IMR-90 (cell line): ENCODE results near the gene PTCH2. TPM values are rescaled to one million over a fixed set of nuclear protein-coding genes. Genes with fewer than 3 reads are reported as not detected.
"Not testable (repeated sequence)": the region's sequence is repeated elsewhere in the genome, so short reads cannot be mapped to it uniquely, and the experiment has no call there.

ENCODE experiments used
- ATAC-seq: fragments of 200-7000 bp; cut with Tn5 transposase; 2 replicates; pipeline ENCODE4 v1.9.1; 2020; ENCODE audit warnings: low read depth, mild to moderate bottlenecking, moderate library complexity
- BruUV-seq: library from RNA; stranded (reverse); fragments of 400-500 nt; replicated peaks from 2 replicates; lab custom pipeline; 2021; lab: Mats Ljungman, UMichigan
- CTCF ChIA-PET: fragments of 300-600 bp; formaldehyde crosslinking; extraction: SDS; loops from one replicate; lab custom pipeline; 2021; ENCODE audit warnings: antibody characterized with exemption; lab: Yijun Ruan, JAX
- POLR2A ChIA-PET: fragments of 300-600 bp; sonication (Branson Sonifier 250); formaldehyde crosslinking; loops from one replicate; lab custom pipeline; 2022; ENCODE audit warnings: antibody characterized with exemption; ENCODE audit not compliant: unreplicated experiment; lab: Charles Lee
- DNase-seq: peaks from one replicate; pipeline ENCODE4 v3.0.0; 2013
- H2AFZ ChIP-seq: replicated peaks from 2 replicates; pipeline ENCODE3; 2013; ENCODE audit warnings: low read length, mild to moderate bottlenecking; ENCODE audit not compliant: poor library complexity
- H2AK5ac ChIP-seq: 2 replicates; pipeline ENCODE4 v1.6.1; 2013; ENCODE audit warnings: low read depth, low read length, inconsistent platforms
- H2AK9ac ChIP-seq: replicated peaks from 2 replicates; pipeline ENCODE3; 2013; ENCODE audit warnings: mild to moderate bottlenecking, low read depth, low read length, moderate library complexity; ENCODE audit not compliant: poor library complexity
- H2BK120ac ChIP-seq: 2 replicates; pipeline ENCODE4 v1.6.1; 2013; ENCODE audit warnings: low read depth, low read length, inconsistent platforms
- H2BK15ac ChIP-seq: 3 replicates; pipeline ENCODE4 v1.6.1; 2013; ENCODE audit warnings: low read depth, low read length, inconsistent platforms
- H2BK20ac ChIP-seq: 2 replicates; pipeline ENCODE4 v1.6.1; 2013; ENCODE audit warnings: low read depth, mild to moderate bottlenecking, inconsistent platforms, low read length, moderate library complexity
- H2BK5ac ChIP-seq: 2 replicates; pipeline ENCODE4 v1.6.1; 2013; ENCODE audit warnings: mild to moderate bottlenecking, low read depth, low read length, inconsistent platforms; ENCODE audit not compliant: poor library complexity, severe bottlenecking
- H3K14ac ChIP-seq: replicated peaks from 2 replicates; pipeline ENCODE4 v1.6.1; 2013; ENCODE audit warnings: low read depth, low read length, inconsistent platforms
- H3K18ac ChIP-seq: 2 replicates; pipeline ENCODE4 v1.6.1; 2013; ENCODE audit warnings: low read depth, low read length, control low read depth
- H3K23ac ChIP-seq: 2 replicates; pipeline ENCODE4 v1.6.1; 2013; ENCODE audit warnings: low read depth, low read length, inconsistent platforms
- H3K27ac ChIP-seq: 2 replicates; pipeline ENCODE4 v1.5.1; 2013; ENCODE audit warnings: mild to moderate bottlenecking, control low read depth, low read length; ENCODE audit not compliant: insufficient read depth
- H3K27me3 ChIP-seq: 2 replicates; pipeline ENCODE4 v1.6.1; 2013; ENCODE audit warnings: low read length; ENCODE audit not compliant: control insufficient read depth, insufficient read depth
- H3K36me3 ChIP-seq: 2 replicates; pipeline ENCODE4 v1.6.1; 2013; ENCODE audit warnings: low read length, mixed read lengths; ENCODE audit not compliant: control insufficient read depth, insufficient read depth
- H3K4ac ChIP-seq: 2 replicates; pipeline ENCODE4 v1.6.1; 2013; ENCODE audit warnings: low read depth, low read length, inconsistent platforms
- H3K4me1 ChIP-seq: 2 replicates; pipeline ENCODE4 v1.6.1; 2013; ENCODE audit warnings: low read length, mixed read lengths; ENCODE audit not compliant: control insufficient read depth, insufficient read depth
- H3K4me2 ChIP-seq: 2 replicates; pipeline ENCODE4 v1.6.1; 2013; ENCODE audit warnings: low read depth, mild to moderate bottlenecking, control low read depth, low read length, moderate library complexity
- H3K4me3 ChIP-seq: 2 replicates; pipeline ENCODE4 v1.5.1; 2013; ENCODE audit warnings: low read depth, mild to moderate bottlenecking, control low read depth, low read length, moderate library complexity; ENCODE audit not compliant: insufficient read depth
- H3K56ac ChIP-seq: 2 replicates; pipeline ENCODE4 v1.6.1; 2013; ENCODE audit warnings: low read length, inconsistent platforms; ENCODE audit not compliant: insufficient read depth; ENCODE audit errors: extremely low read depth
- H3K79me1 ChIP-seq, 2 experiments: 2 replicates each; pipeline ENCODE4 v1.6.1; 2013; ENCODE audit warnings: low read length in 2 of 2, inconsistent platforms in 1 of 2, low read depth in 1 of 2
- H3K9ac ChIP-seq: 2 replicates; pipeline ENCODE4 v1.6.1; 2013; ENCODE audit warnings: low read depth, low read length, control low read depth
- H3K9me1 ChIP-seq: 2 replicates; pipeline ENCODE4 v1.6.1; 2013; ENCODE audit warnings: low read length, inconsistent platforms; ENCODE audit not compliant: insufficient read depth
- H3K9me3 ChIP-seq: 2 replicates; pipeline ENCODE4 v1.6.1; 2013; ENCODE audit warnings: low read length; ENCODE audit not compliant: control insufficient read depth, insufficient read depth
- H4K20me1 ChIP-seq: 2 replicates; pipeline ENCODE4 v1.6.1; 2013; ENCODE audit warnings: low read length, inconsistent platforms; ENCODE audit not compliant: insufficient read depth
- H4K5ac ChIP-seq: 2 replicates; pipeline ENCODE4 v1.6.1; 2013; ENCODE audit warnings: mild to moderate bottlenecking, low read depth, low read length, control low read depth
- H4K8ac ChIP-seq, 2 experiments: 2 replicates each; pipeline ENCODE4 v1.6.1; 2013; ENCODE audit warnings: low read depth in 2 of 2, low read length in 2 of 2, control low read depth in 1 of 2, inconsistent platforms in 1 of 2
- H4K91ac ChIP-seq: 2 replicates; pipeline ENCODE4 v1.6.1; 2013; ENCODE audit warnings: low read depth, low read length, inconsistent platforms; ENCODE audit not compliant: insufficient read depth
- BHLHE40 ChIP-seq: fragments of 150-350 bp; IDR thresholded peaks from 2 replicates; pipeline ENCODE4 v1.6.1; 2016; ENCODE audit warnings: mild to moderate bottlenecking, low read depth, low read length
- CEBPB ChIP-seq: IDR thresholded peaks from 2 replicates; pipeline ENCODE4 v1.6.1; 2012; ENCODE audit warnings: low read depth, low read length, improper control_type of control experiment
- CHD1 ChIP-seq: IDR thresholded peaks from 2 replicates; pipeline ENCODE4 v1.6.1; 2012; ENCODE audit warnings: low read depth, low read length, improper control_type of control experiment
- CTCF ChIP-seq: conservative IDR thresholded peaks from 2 replicates; pipeline ENCODE4 v1.5.1; 2012; ENCODE audit warnings: mild to moderate bottlenecking, low read depth, low read length, improper control_type of control experiment
- MXI1 ChIP-seq: IDR thresholded peaks from 2 replicates; pipeline ENCODE4 v1.6.1; 2012; ENCODE audit warnings: low read depth, mild to moderate bottlenecking, low read length, moderate library complexity, borderline replicate concordance
- WGBS, 2 experiments: methylation state at CpG; one replicate each; pipeline versions ENCODE4 v1.1.5 to v1.1.7; 2013; ENCODE audit warnings: missing lambda C conversion rate in 2 of 2; ENCODE audit not compliant: insufficient read length in 1 of 2; ENCODE audit errors: extremely low coverage in 2 of 2; 5-methylcytosine and 5-hydroxymethylcytosine counted together
- dilution Hi-C: fragments of 300-500 bp; cut with HindIII; formaldehyde crosslinking; loops from one replicate; pipeline ENCODE4 v1.14.3; 2018; ENCODE audit warnings: low sequenced_read_pairs; ENCODE audit not compliant: unreplicated experiment
- in situ Hi-C: fragments of 300-500 bp; cut with MboI; formaldehyde crosslinking; loops from 3 replicates; pipeline ENCODE4 v1.14.3; 2019; ENCODE audit warnings: low sequenced_read_pairs, inconsistent platforms, mixed read lengths
- intact Hi-C: fragments of 100-400 bp; cut with micrococcal nuclease; formaldehyde crosslinking; loops from 2 replicates; pipeline ENCODE4 v1.10.0; 2022
- polyA plus RNA-seq, 3 experiments: library from polyadenylated mRNA; depleted of rRNA; stranded (reverse); fragments of >200 nt; gene quantifications; 2 replicates each; pipeline ENCODE4 v1.2.3, GENCODE V29; 2012; ENCODE audit warnings: low replicate concordance in 1 of 3
- total RNA-seq: library from RNA; depleted of rRNA; stranded (reverse); fragments of >200 nt; gene quantifications from 2 replicates; pipeline ENCODE4 v1.2.3, GENCODE V29; 2012

The PTCH2 gene
- total and polyA plus RNA-seq, 2 of the 4 experiments (the other 2 are of a cell fraction), result under 0.01 to 0.56 TPM

GRCh38 chr1:44817307-44817706 is 25.7 kb downstream of the PTCH2 start:
- H3K79me1 ChIP-seq, result peaks cover 2 to 15% of the 10 kb centered on the region in 2 experiments; a peak in 2 of 4 replicates
- no peak overlapping the region for H3K56ac ChIP-seq
- intact Hi-C loops (no loop called here), in situ Hi-C loops (no loop called here), dilution Hi-C loops (no loop called here)
- no peaks in the 10 kb centered on the region for H3K9me3 ChIP-seq
- no peak overlapping the region for H3K4me2 ChIP-seq
- H2BK120ac ChIP-seq, result no peak overlapping the region
- no peak overlapping the region for H3K4ac ChIP-seq
- no peak overlapping the region for H3K4me3 ChIP-seq
- H3K23ac ChIP-seq, result no peak overlapping the region
- no peak overlapping the region for H2AK5ac ChIP-seq
- H3K27me3 ChIP-seq, result no peaks in the 10 kb centered on the region
- POLR2A ChIA-PET, result interaction anchor here (0.6 to 3.2 kb wide), 2 partner anchors 9 to 86 kb away, joined by 5 to 30 read pairs; partner anchors contain the start of genes BTBD19 and DYNLT4
- no peak overlapping the region; the same call in 2 of the 3 replicates for H2BK15ac ChIP-seq
- peaks cover 12% of the 10 kb centered on the region for H3K4me1 ChIP-seq
- H3K14ac ChIP-seq, result no peak overlapping the region
- H4K91ac ChIP-seq, result no peak overlapping the region; the same call in 1 of the 2 replicates
- no peak overlapping the region for H2BK5ac ChIP-seq
- no peak overlapping the region for H2BK20ac ChIP-seq
- H3K9ac ChIP-seq, result no peak overlapping the region
- no peak for ATAC-seq
- H3K27ac ChIP-seq, result no peak overlapping the region
- no peak overlapping the region for H4K8ac ChIP-seq
- CTCF ChIA-PET, result no interaction called here
- 89% methylated on average over 1 of the region's 2 CpGs; no CpG with 5 or more reads in 1 of the 2 experiments for WGBS, 2 experiments
- H3K36me3 ChIP-seq, result no peaks in the 10 kb centered on the region
- H2AFZ ChIP-seq, result no peak overlapping the region
- BruUV-seq, result no TSS peak
- no peak overlapping the region for H2AK9ac ChIP-seq
- H3K18ac ChIP-seq, result no peak overlapping the region
- TF ChIP-seq CTCF, result no peak
- TF ChIP-seq MXI1, result no peak
- no peak for TF ChIP-seq CEBPB
- TF ChIP-seq BHLHE40, result no peak
- TF ChIP-seq CHD1, result no peak
- no peak for DNase-seq
- peaks cover 3% of the 10 kb centered on the region; the same call in 1 of the 2 replicates for H3K9me1 ChIP-seq
- H4K5ac ChIP-seq, result no peak overlapping the region
- H4K20me1 ChIP-seq, result peaks cover 8% of the 10 kb centered on the region; the same call in 1 of the 2 replicates

GRCh38 chr1:44815926-44816325 is 27.1 kb downstream of the PTCH2 start:
- Histone ChIP-seq H3K4ac (peak overlapping the region; percentile 43; the same call in 1 of the 2 replicates), H3K4me1 (peaks cover 22% of the 10 kb centered on the region), H3K79me1 (peaks cover 2 to 27% of the 10 kb centered on the region in 2 experiments; a peak in 2 of 4 replicates), H3K9me1 (peaks cover 11% of the 10 kb centered on the region)
- H3K4me3 ChIP-seq, BruUV-seq, H4K91ac ChIP-seq, H3K9me3 ChIP-seq, H4K20me1 ChIP-seq, H4K5ac ChIP-seq, in situ Hi-C loops, H2AK9ac ChIP-seq, intact Hi-C loops, H4K8ac ChIP-seq, DNase-seq, H2BK15ac ChIP-seq, H3K23ac ChIP-seq, dilution Hi-C loops, H3K4me2 ChIP-seq, H2BK120ac ChIP-seq, H3K18ac ChIP-seq, H3K9ac ChIP-seq, H2BK20ac ChIP-seq, H3K27ac ChIP-seq, H2AK5ac ChIP-seq, ATAC-seq, H3K27me3 ChIP-seq, H2BK5ac ChIP-seq, POLR2A ChIA-PET, H3K56ac ChIP-seq, H3K36me3 ChIP-seq, H3K14ac ChIP-seq, H2AFZ ChIP-seq: not testable (repeated sequence)
- CTCF ChIA-PET, result interaction anchor here (1.2 kb wide), 1 partner anchor 23 kb away, joined by 3 read pairs; no protein-coding TSS in a partner anchor
- WGBS, 2 experiments, result no CpG with 5 or more reads among the region's 9 CpGs
